ENCODE data around the gene HCFC1.

- no peak for TF ChIP-seq POLR2A (IDR thresholded peaks at IDR 0.05; ENCODE audit: low read depth, low read length)
- no peak for TF ChIP-seq TAF1 (IDR thresholded peaks at IDR 0.05; ENCODE audit: borderline replicate concordance, low read depth, low read length)
- no peak for TF ChIP-seq POLR2AphosphoS5 (IDR thresholded peaks at IDR 0.05; ENCODE audit: low read depth, low read length)
Measured at GRCh38 chrX:153911798-153912197, 59.8 kb downstream of the HCFC1 start.
